T-helper 2 cell (primary cell): ENCODE measurements around the gene PARD3.

Experiments used
- DNase-seq, 5 experiments: peaks; one replicate each; pipeline versions ENCODE4 v3.0.0 to v3.0.0-alpha.2; 2012 to 2022

PARD3 gene

GRCh38 chr10:34195364-34196057 lies 619.6 kb downstream of the PARD3 start:
- no peak for DNase-seq

GRCh38 chr10:34193931-34194626 lies 621.0 kb downstream of the PARD3 start:
- DNase-seq, result no peak

- DNase-seq, result no peak
Measured at GRCh38 chr10:34192646-34193045, 622.5 kb downstream of the PARD3 start.

- DNase-seq, result no peak
Measured at GRCh38 chr10:34191406-34191805, 623.7 kb downstream of the PARD3 start.

GRCh38 chr10:34190580-34190979 lies 624.5 kb downstream of the PARD3 start:
- DNase-seq, result no peak

GRCh38 chr10:34189830-34190229 lies 625.3 kb downstream of the PARD3 start:
- DNase-seq, result no peak

- no peak for DNase-seq
Measured at GRCh38 chr10:34188221-34188620, 626.9 kb downstream of the PARD3 start.

GRCh38 chr10:34187201-34187600 lies 627.9 kb downstream of the PARD3 start:
- DNase-seq, result no peak

- no peak for DNase-seq
Measured at GRCh38 chr10:34186745-34187144, 628.4 kb downstream of the PARD3 start.

GRCh38 chr10:34185998-34186397 lies 629.1 kb downstream of the PARD3 start:
- no peak for DNase-seq

GRCh38 chr10:34184939-34185386 lies 630.1 kb downstream of the PARD3 start:
- DNase-seq, result no peak

- DNase-seq, result no peak
Measured at GRCh38 chr10:34184397-34184796, 630.7 kb downstream of the PARD3 start.

- no peak for DNase-seq
Measured at GRCh38 chr10:34183016-34183796, 631.9 kb downstream of the PARD3 start.

GRCh38 chr10:34181553-34182300 lies 633.4 kb downstream of the PARD3 start:
- DNase-seq, result no peak

- DNase-seq, result no peak
Measured at GRCh38 chr10:34180749-34181148, 634.3 kb downstream of the PARD3 start.

- DNase-seq, result no peak
Measured at GRCh38 chr10:34179280-34179679, 635.8 kb downstream of the PARD3 start.

- DNase-seq, result no peak
Measured at GRCh38 chr10:34178756-34179155, 636.3 kb downstream of the PARD3 start.

GRCh38 chr10:34178196-34178595 lies 636.9 kb downstream of the PARD3 start:
- DNase-seq, result no peak

- DNase-seq, result no peak
Measured at GRCh38 chr10:34177445-34177844, 637.7 kb downstream of the PARD3 start.

- DNase-seq, result no peak
Measured at GRCh38 chr10:34176351-34176750, 638.7 kb downstream of the PARD3 start.

- no peak for DNase-seq
Measured at GRCh38 chr10:34175121-34175520, 640.0 kb downstream of the PARD3 start.

GRCh38 chr10:34172936-34173533 lies 642.1 kb downstream of the PARD3 start:
- DNase-seq, result no peak
